T-cell (primary cell): ENCODE data around the gene OLFML1. TPM values are rescaled to one million over a fixed set of nuclear protein-coding genes. Genes with fewer than 3 reads are reported as not detected.
A peak's percentile ranks its signal among the peaks of the same experiment; 100 is the strongest.

Experiments used
- ATAC-seq, 4 experiments: fragments of 200-7000 bp in 3 of 4; fragments of 150-1000 bp in 1 of 4; cut with Tn5 transposase; replicated peaks in 1 of 4; 1 replicate in 3 of 4; 2 replicates in 1 of 4; pipeline ENCODE4 v1.10.0; 2021; ENCODE audit warnings: moderate library complexity in 3 of 4, mild to moderate bottlenecking in 2 of 4, moderate number of reproducible peaks in 1 of 4
- CTCF ChIA-PET, 2 donors: fragments of 300-600 bp; sonication (Branson Sonifier 250); formaldehyde crosslinking; loops; one replicate each; lab custom pipeline; 2022; ENCODE audit warnings: antibody characterized with exemption in 2 of 2; lab: Charles Lee
- POLR2A ChIA-PET, 2 donors: fragments of 300-600 bp; sonication (Branson Sonifier 250); formaldehyde crosslinking; loops; one replicate each; lab custom pipeline; 2022; ENCODE audit warnings: antibody characterized with exemption in 2 of 2; lab: Charles Lee
- DNase-seq, 35 experiments: peaks; one replicate each; pipeline versions ENCODE4 v3.0.0 to v3.0.0-alpha.2; 2013 to 2023
- H3K27ac ChIP-seq: one replicate; pipeline ENCODE4 v1.5.1; 2013; ENCODE audit warnings: low read length
- H3K27me3 ChIP-seq, 2 experiments: replicated peaks in 1 of 2; 1 replicate in 1 of 2; 2 replicates in 1 of 2; pipeline versions ENCODE4 v1.6.1 to v1.7.0; 2013; ENCODE audit warnings: low read length in 1 of 2, mixed read lengths in 1 of 2; ENCODE audit not compliant: control insufficient read depth in 2 of 2, insufficient read depth in 2 of 2; ENCODE audit errors: extremely low read depth in 1 of 2
- H3K36me3 ChIP-seq, 2 donors: 1 replicate in 1 of 2; 2 replicates in 1 of 2; pipeline versions ENCODE4 v1.6.1 to v1.7.0; 2013; ENCODE audit warnings: low read length in 1 of 2; ENCODE audit not compliant: control insufficient read depth in 2 of 2, insufficient read depth in 1 of 2; ENCODE audit errors: extremely low read depth in 1 of 2
- H3K4me1 ChIP-seq, 2 experiments: 1 replicate in 1 of 2; 2 replicates in 1 of 2; pipeline versions ENCODE4 v1.6.1 to v1.7.0; 2013; ENCODE audit warnings: low read length in 2 of 2, mixed read lengths in 1 of 2; ENCODE audit not compliant: insufficient read depth in 2 of 2, control insufficient read depth in 1 of 2; ENCODE audit errors: extremely low read depth in 1 of 2
- H3K4me3 ChIP-seq, 2 donors: 1 replicate in 1 of 2; 2 replicates in 1 of 2; pipeline versions ENCODE4 v1.5.1 to v1.7.0; 2013; ENCODE audit warnings: mild to moderate bottlenecking in 2 of 2, low read length in 1 of 2, moderate library complexity in 1 of 2; ENCODE audit not compliant: control insufficient read depth in 1 of 2; ENCODE audit errors: extremely low read depth in 1 of 2
- H3K9me3 ChIP-seq: 2 replicates; pipeline ENCODE4 v1.7.0; 2013
- H3K27ac Mint-ChIP-seq, 2 donors: one replicate each; pipeline ENCODE4 v1.8.0; 2020 to 2021; ENCODE audit warnings: mild to moderate bottlenecking in 2 of 2, mixed read lengths in 2 of 2
- H3K27me3 Mint-ChIP-seq, 2 donors: one replicate each; pipeline ENCODE4 v1.8.0; 2021 to 2022; ENCODE audit warnings: mixed read lengths in 2 of 2
- H3K36me3 Mint-ChIP-seq: one replicate; pipeline ENCODE4 v1.8.0; 2021; ENCODE audit warnings: mixed read lengths
- H3K4me1 Mint-ChIP-seq, 3 donors: one replicate each; pipeline ENCODE4 v1.8.0; 2020 to 2022; ENCODE audit warnings: mixed read lengths in 3 of 3, mild to moderate bottlenecking in 1 of 3
- H3K4me3 Mint-ChIP-seq, 3 donors: one replicate each; pipeline ENCODE4 v1.8.0; 2020 to 2022; ENCODE audit warnings: mild to moderate bottlenecking in 3 of 3, mixed read lengths in 3 of 3, moderate library complexity in 3 of 3
- H3K9me3 Mint-ChIP-seq, 3 donors: one replicate each; pipeline ENCODE4 v1.8.0; 2020 to 2022; ENCODE audit warnings: mixed read lengths in 3 of 3
- WGBS: methylation state at CpG from one replicate; pipeline ENCODE4 v1.1.5; 2013; ENCODE audit warnings: missing lambda C conversion rate; ENCODE audit not compliant: insufficient coverage; 5-methylcytosine and 5-hydroxymethylcytosine counted together
- total RNA-seq, 35 experiments: library from RNA in 6 of 35; stranded (reverse) in 6 of 35; fragments of 120-200 nt in 1 of 35; gene quantifications; one replicate each; pipeline versions ENCODE4 v1.2.1 to v1.2.4 and lab custom pipeline; 2013 to 2026

Gene OLFML1
- total RNA-seq, 5 donors from 2014 or later (not counting 1 experiment from before 2014, with no cell fraction given) = 0.16 TPM; not detected in 4

GRCh38 chr11:7538466-7539454 is 53.5 kb downstream of the OLFML1 start:
- H3K36me3 Mint-ChIP-seq = peaks cover 3% of the 10 kb centered on the region
- H3K4me3 ChIP-seq = no peak overlapping the region
- H3K9me3 Mint-ChIP-seq = no peaks in the 10 kb centered on the region
- H3K27ac ChIP-seq = no peak overlapping the region
- peaks cover 19 to 61% of the 10 kb centered on the region in 2 experiments for H3K4me1 ChIP-seq
- no peaks in the 10 kb centered on the region for H3K36me3 ChIP-seq
- peaks cover 46 to 88% (median 62%) of the 10 kb centered on the region in 3 donors for H3K4me1 Mint-ChIP-seq
- DNase-seq (no peak), ATAC-seq (no peak)
- H3K27ac Mint-ChIP-seq = peak overlapping the region in 1 of 2 donors; percentile 61
- H3K4me3 Mint-ChIP-seq = peak overlapping the region in 1 of 3 donors; percentile 16
- ChIA-PET POLR2A (no interaction called here), CTCF (interaction anchor here in 1 of 2 donors (1.0 kb wide), 1 partner anchor 26 kb away, joined by 3 read pairs; no protein-coding TSS in a partner anchor)
- 68% methylated on average over 9 of the region's 12 CpGs for WGBS
- H3K27me3 ChIP-seq = peaks cover 0 to 12% of the 10 kb centered on the region in 2 experiments
- H3K27me3 Mint-ChIP-seq = peaks cover 0 to 3% of the 10 kb centered on the region in 2 donors
- H3K9me3 ChIP-seq = no peaks in the 10 kb centered on the region

GRCh38 chr11:7540830-7541555 is 55.7 kb downstream of the OLFML1 start:
- 71% methylated on average over 4 of the region's 8 CpGs for WGBS

GRCh38 chr11:7543302-7543701 is 58.0 kb downstream of the OLFML1 start:
- CTCF ChIA-PET = no interaction called here
- H3K27ac ChIP-seq = no peak overlapping the region
- H3K9me3 ChIP-seq = no peaks in the 10 kb centered on the region
- H3K27me3 Mint-ChIP-seq = peaks cover 0 to 3% of the 10 kb centered on the region in 2 donors
- H3K4me1 Mint-ChIP-seq = peaks cover 9 to 57% (median 22%) of the 10 kb centered on the region in 3 donors
- H3K27ac Mint-ChIP-seq = no peak overlapping the region
- H3K27me3 ChIP-seq = no peaks in the 10 kb centered on the region
- ATAC-seq (no peak), DNase-seq (no peak)
- peaks cover 0 to 3% of the 10 kb centered on the region in 2 donors for H3K36me3 ChIP-seq
- POLR2A ChIA-PET = interaction anchor here in 1 of 2 donors (0.6 kb wide), 1 partner anchor 28 kb away, joined by 3 read pairs; no protein-coding TSS in a partner anchor
- no peak overlapping the region for H3K4me3 Mint-ChIP-seq
- no peaks in the 10 kb centered on the region for H3K9me3 Mint-ChIP-seq
- peaks cover 4 to 22% of the 10 kb centered on the region in 2 experiments for H3K4me1 ChIP-seq
- no peak overlapping the region for H3K4me3 ChIP-seq
- no peaks in the 10 kb centered on the region for H3K36me3 Mint-ChIP-seq
- WGBS = no CpG with 5 or more reads among the region's 1 CpG

More at GRCh38 chr11:7540830-7541555, 55.7 kb downstream of the OLFML1 start:
- H3K27ac Mint-ChIP-seq = no peak overlapping the region
- H3K27me3 Mint-ChIP-seq = peaks cover 0 to 3% of the 10 kb centered on the region in 2 donors
- DNase-seq (no peak), ATAC-seq (no peak)
- POLR2A ChIA-PET = no interaction called here
- no peak overlapping the region for H3K4me3 Mint-ChIP-seq
- H3K9me3 ChIP-seq = no peaks in the 10 kb centered on the region
- no peaks in the 10 kb centered on the region for H3K36me3 ChIP-seq
- no peak overlapping the region for H3K4me3 ChIP-seq
- CTCF ChIA-PET = interaction anchor here in 1 of 2 donors (0.6 kb wide), 1 partner anchor 66 kb away, joined by 3 read pairs; no protein-coding TSS in a partner anchor
- H3K4me1 Mint-ChIP-seq = peaks cover 29 to 69% (median 44%) of the 10 kb centered on the region in 3 donors
- H3K27me3 ChIP-seq = peaks cover 0 to 1% of the 10 kb centered on the region in 2 experiments
- H3K27ac ChIP-seq = no peak overlapping the region
- no peaks in the 10 kb centered on the region for H3K9me3 Mint-ChIP-seq
- H3K36me3 Mint-ChIP-seq = no peaks in the 10 kb centered on the region
- H3K4me1 ChIP-seq = peaks cover 19 to 44% of the 10 kb centered on the region in 2 experiments

- peaks cover 0 to 21% of the 10 kb centered on the region in 2 experiments for H3K4me1 ChIP-seq
- H3K27ac Mint-ChIP-seq = no peak overlapping the region
- H3K27me3 ChIP-seq = peaks cover 0 to 3% of the 10 kb centered on the region in 2 experiments
- CTCF ChIA-PET = no interaction called here
- DNase-seq = no peak
- no peak overlapping the region for H3K27ac ChIP-seq
- H3K36me3 ChIP-seq = peaks cover 0 to 3% of the 10 kb centered on the region in 2 donors
- H3K27me3 Mint-ChIP-seq = peaks cover 0 to 3% of the 10 kb centered on the region in 2 donors
- no peaks in the 10 kb centered on the region for H3K9me3 ChIP-seq
- H3K9me3 Mint-ChIP-seq = no peaks in the 10 kb centered on the region
- ATAC-seq = no peak
- no peak overlapping the region for H3K4me3 Mint-ChIP-seq
- H3K4me1 Mint-ChIP-seq = peaks cover 6 to 50% (median 20%) of the 10 kb centered on the region in 3 donors
- whole genome bisulfite sequencing = 95% methylated on average over 3 of the region's 3 CpGs
- no peaks in the 10 kb centered on the region for H3K36me3 Mint-ChIP-seq
- POLR2A ChIA-PET = interaction anchor here in 1 of 2 donors (0.6 kb wide), 1 partner anchor 27 kb away, joined by 3 read pairs; no protein-coding TSS in a partner anchor
- H3K4me3 ChIP-seq = no peak overlapping the region
These were observed 58.7 kb downstream of the OLFML1 start for GRCh38 chr11:7544021-7544420.

GRCh38 chr11:7545611-7546010 is 60.3 kb downstream of the OLFML1 start:
- Histone ChIP-seq H3K27me3 (peaks cover 0 to 3% of the 10 kb centered on the region in 2 experiments), H3K27ac (no peak overlapping the region), H3K4me1 (peaks cover 0 to 6% of the 10 kb centered on the region in 2 experiments), H3K36me3 (peaks cover 0 to 11% of the 10 kb centered on the region in 2 donors), H3K9me3 (no peaks in the 10 kb centered on the region), H3K4me3 (no peak overlapping the region)
- DNase-seq = no peak
- no peak for ATAC-seq
- H3K27ac Mint-ChIP-seq = no peak overlapping the region
- H3K27me3 Mint-ChIP-seq = no peaks in the 10 kb centered on the region
- peaks cover 7% of the 10 kb centered on the region for H3K36me3 Mint-ChIP-seq
- ChIA-PET POLR2A (no interaction called here), CTCF (no interaction called here)
- H3K4me3 Mint-ChIP-seq = no peak overlapping the region
- WGBS = no CpG with 5 or more reads among the region's 4 CpGs
- no peaks in the 10 kb centered on the region for H3K9me3 Mint-ChIP-seq
- peaks cover 2 to 34% (median 12%) of the 10 kb centered on the region in 3 donors for H3K4me1 Mint-ChIP-seq

- H3K27me3 Mint-ChIP-seq = no peaks in the 10 kb centered on the region
- H3K4me1 Mint-ChIP-seq = peaks cover 2 to 29% (median 12%) of the 10 kb centered on the region in 3 donors
- ATAC-seq (no peak), DNase-seq (no peak)
- Histone ChIP-seq H3K9me3 (no peaks in the 10 kb centered on the region), H3K27ac (no peak overlapping the region), H3K4me1 (peaks cover 0 to 6% of the 10 kb centered on the region in 2 experiments), H3K27me3 (peaks cover 0 to 3% of the 10 kb centered on the region in 2 experiments), H3K36me3 (peaks cover 0 to 12% of the 10 kb centered on the region in 2 donors), H3K4me3 (no peak overlapping the region)
- ChIA-PET POLR2A (no interaction called here), CTCF (no interaction called here)
- no peak overlapping the region for H3K27ac Mint-ChIP-seq
- peaks cover 7% of the 10 kb centered on the region for H3K36me3 Mint-ChIP-seq
- H3K9me3 Mint-ChIP-seq = no peaks in the 10 kb centered on the region
- H3K4me3 Mint-ChIP-seq = no peak overlapping the region
- 91% methylated on average over 3 of the region's 3 CpGs for WGBS
These were observed 61.1 kb downstream of the OLFML1 start for GRCh38 chr11:7546324-7546791.
